Osteoblast (primary cell): ENCODE measurements around the gene WWOX. TPM values are rescaled to one million over a fixed set of nuclear protein-coding genes. Genes with fewer than 3 reads are reported as not detected.

Experiments used
- DNase-seq: peaks from one replicate; pipeline ENCODE4 v3.0.0; 2011; ENCODE audit warnings: low spot score, mixed read lengths; ENCODE audit not compliant: insufficient read length; ENCODE audit errors: missing footprints
- H2AFZ ChIP-seq: 2 replicates; pipeline ENCODE4 v1.6.0; 2011; ENCODE audit warnings: mild to moderate bottlenecking, low read length
- H3K27ac ChIP-seq: 2 replicates; pipeline ENCODE4 v1.5.1; 2011; ENCODE audit warnings: mild to moderate bottlenecking, low read depth, low read length, moderate library complexity
- H3K27me3 ChIP-seq: 2 replicates; pipeline ENCODE4 v1.6.0; 2012; ENCODE audit warnings: mild to moderate bottlenecking, control low read depth, inconsistent platforms, low read length, moderate library complexity; ENCODE audit not compliant: insufficient read depth
- H3K36me3 ChIP-seq: 2 replicates; pipeline ENCODE4 v1.5.1; 2011; ENCODE audit warnings: mild to moderate bottlenecking, low read length, control low read depth, moderate library complexity; ENCODE audit not compliant: insufficient read depth
- H3K4me1 ChIP-seq: 2 replicates; pipeline ENCODE4 v1.5.1; 2011; ENCODE audit warnings: mild to moderate bottlenecking, low read length, control low read depth, moderate library complexity; ENCODE audit not compliant: insufficient read depth
- H3K4me2 ChIP-seq: 2 replicates; pipeline ENCODE4 v1.6.0; 2011; ENCODE audit warnings: mild to moderate bottlenecking, low read length; ENCODE audit not compliant: insufficient read depth
- H3K4me3 ChIP-seq: fragments of 200-600 bp; sonication (generic); 3 replicates; pipeline ENCODE4 v1.5.1; 2012; ENCODE audit warnings: mild to moderate bottlenecking, low read length, inconsistent platforms; ENCODE audit not compliant: insufficient read depth
- H3K79me2 ChIP-seq: 2 replicates; pipeline ENCODE4 v1.6.0; 2012; ENCODE audit warnings: mild to moderate bottlenecking, low read length, control low read depth, inconsistent platforms; ENCODE audit not compliant: insufficient read depth
- H3K9me3 ChIP-seq: 2 replicates; pipeline ENCODE4 v1.5.1; 2011; ENCODE audit warnings: low read depth, low read length, control low read depth
- H4K20me1 ChIP-seq: 2 replicates; pipeline ENCODE4 v1.6.0; 2012; ENCODE audit warnings: mild to moderate bottlenecking, low read length, control low read depth; ENCODE audit not compliant: insufficient read depth
- CTCF ChIP-seq: IDR thresholded peaks from 2 replicates; pipeline ENCODE4 v1.5.1; 2011; ENCODE audit warnings: mild to moderate bottlenecking, low read depth, low read length, moderate library complexity; ENCODE audit errors: extremely low read depth
- total RNA-seq: library from RNA; depleted of rRNA; stranded (reverse); fragments of >200 nt; gene quantifications from 2 replicates; pipeline ENCODE4 v1.2.3, GENCODE V29; 2012

WWOX gene
- total RNA-seq, 1 donor = 23.9 TPM

GRCh38 chr16:79186196-79186595 lies 1086.7 kb downstream of the WWOX start:
- Histone ChIP-seq H3K36me3 (no peaks in the 10 kb centered on the region), H3K4me2 (no peak overlapping the region), H3K9me3 (no peaks in the 10 kb centered on the region), H3K27ac (no peak overlapping the region), H2AFZ (no peak overlapping the region), H3K27me3 (no peaks in the 10 kb centered on the region), H3K4me1 (no peaks in the 10 kb centered on the region), H4K20me1 (no peaks in the 10 kb centered on the region), H3K79me2 (no peaks in the 10 kb centered on the region), H3K4me3 (no peak overlapping the region)
- DNase-seq = no peak
- TF ChIP-seq CTCF = no peak

GRCh38 chr16:79188115-79188738 lies 1088.8 kb downstream of the WWOX start:
- H3K36me3 ChIP-seq = no peaks in the 10 kb centered on the region
- no peaks in the 10 kb centered on the region for H3K4me1 ChIP-seq
- H2AFZ ChIP-seq = no peak overlapping the region
- H4K20me1 ChIP-seq = no peaks in the 10 kb centered on the region
- no peaks in the 10 kb centered on the region for H3K79me2 ChIP-seq
- H3K4me3 ChIP-seq = no peak overlapping the region
- H3K4me2 ChIP-seq = no peak overlapping the region
- H3K27me3 ChIP-seq = no peaks in the 10 kb centered on the region
- TF ChIP-seq CTCF = no peak
- no peak overlapping the region for H3K27ac ChIP-seq
- H3K9me3 ChIP-seq = no peaks in the 10 kb centered on the region
- no peak for DNase-seq

- TF ChIP-seq CTCF = no peak
Observed at GRCh38 chr16:79188739-79189122, 1089.3 kb downstream of the WWOX start.

GRCh38 chr16:79190542-79190941 lies 1091.1 kb downstream of the WWOX start:
- no peaks in the 10 kb centered on the region for H3K36me3 ChIP-seq
- no peak for TF ChIP-seq CTCF

More at GRCh38 chr16:79188739-79189122, 1089.3 kb downstream of the WWOX start:
- H3K36me3 ChIP-seq = no peaks in the 10 kb centered on the region
- DNase-seq = no peak
- no peak overlapping the region for H2AFZ ChIP-seq
- H3K27ac ChIP-seq = no peak overlapping the region
- no peaks in the 10 kb centered on the region for H3K9me3 ChIP-seq
- no peaks in the 10 kb centered on the region for H3K27me3 ChIP-seq
- H3K79me2 ChIP-seq = no peaks in the 10 kb centered on the region
- no peaks in the 10 kb centered on the region for H4K20me1 ChIP-seq
- no peak overlapping the region for H3K4me3 ChIP-seq
- H3K4me1 ChIP-seq = no peaks in the 10 kb centered on the region
- H3K4me2 ChIP-seq = no peak overlapping the region

More at GRCh38 chr16:79190542-79190941, 1091.1 kb downstream of the WWOX start:
- no peak overlapping the region for H3K27ac ChIP-seq
- no peaks in the 10 kb centered on the region for H3K9me3 ChIP-seq
- H3K4me1 ChIP-seq = no peaks in the 10 kb centered on the region
- H3K27me3 ChIP-seq = no peaks in the 10 kb centered on the region
- H3K4me3 ChIP-seq = no peak overlapping the region
- H3K4me2 ChIP-seq = no peak overlapping the region
- DNase-seq = no peak
- H2AFZ ChIP-seq = no peak overlapping the region
- no peaks in the 10 kb centered on the region for H4K20me1 ChIP-seq
- H3K79me2 ChIP-seq = no peaks in the 10 kb centered on the region
